ENCODE data around the gene IP6K1. TPM values are rescaled to one million over a fixed set of nuclear protein-coding genes. Genes with fewer than 3 reads are reported as not detected.

Gene IP6K1
- total RNA-seq, 1 experiment from 2014 or later, result 42.2 TPM

GRCh38 chr3:49722896-49723295, 63.4 kb downstream of the IP6K1 start:
- Histone ChIP-seq H2AFZ (ENCODE audit: low read length) (no peak overlapping the region), H2BK20ac (ENCODE audit: low read depth, low read length, poor library complexity, severe bottlenecking) (no peak overlapping the region)

More at GRCh38 chr3:49722896-49723295, 63.4 kb downstream of the IP6K1 start:
- Histone ChIP-seq H3K23me2 (ENCODE audit: insufficient read length, low read depth, low read length, poor library complexity, severe bottlenecking) (peaks cover 25% of the 10 kb centered on the region), H3K79me2 (ENCODE audit: insufficient read depth, low read length) (no peaks in the 10 kb centered on the region), H3K9ac (ENCODE audit: extremely low read depth, insufficient read length, low read length) (peak overlapping the region; percentile 83), H2BK15ac (ENCODE audit: low read depth, low read length) (no peak overlapping the region), H4K20me1 (ENCODE audit: control insufficient read depth, insufficient read depth, insufficient read length) (no peaks in the 10 kb centered on the region), H3K4ac (ENCODE audit: low read depth, low read length) (no peak overlapping the region), H3K14ac (ENCODE audit: insufficient read depth, low read length) (no peak overlapping the region), H3K56ac (ENCODE audit: insufficient read length, low read depth, low read length) (no peak overlapping the region), H4K5ac (ENCODE audit: insufficient read length, low read depth, low read length) (no peak overlapping the region), H3K79me1 (ENCODE audit: insufficient read depth, low read depth, low read length, poor library complexity, severe bottlenecking) (peaks cover 2% of the 10 kb centered on the region), H3K27ac (ENCODE audit: insufficient read length, low read depth, low read length) (no peak overlapping the region), H3K23ac (ENCODE audit: insufficient read length, low read depth, low read length) (no peak overlapping the region), H3K4me1 (ENCODE audit: insufficient read depth, low read length) (no peaks in the 10 kb centered on the region), H3K4me2 (ENCODE audit: insufficient read depth, insufficient read length, low read length) (peak overlapping the region; percentile 60), H2BK120ac (ENCODE audit: low read depth, low read length, poor library complexity, severe bottlenecking) (no peak overlapping the region), H2BK5ac (ENCODE audit: insufficient read length, low read length) (no peak overlapping the region), H2BK12ac (ENCODE audit: insufficient read length, low read depth, low read length) (no peak overlapping the region), H4K91ac (ENCODE audit: insufficient read length, low read depth, low read length) (no peak overlapping the region), H3K9me3 (ENCODE audit: control insufficient read depth, low read depth, low read length) (no peaks in the 10 kb centered on the region), H2AK5ac (ENCODE audit: insufficient read length, low read length) (no peak overlapping the region), H4K8ac (replicated peaks; ENCODE audit: insufficient read length, low read depth, low read length) (no peak overlapping the region), H3K18ac (ENCODE audit: insufficient read length, low read depth, low read length) (no peak overlapping the region), H3T11ph (ENCODE audit: low read length) (no peak overlapping the region), H3K27me3 (ENCODE audit: insufficient read depth, low read length) (no peaks in the 10 kb centered on the region)
- DNase-seq, result no peak
- no peak for TF ChIP-seq CTCF (conservative IDR thresholded peaks at IDR 0.05)
- peak overlapping the region; percentile 87 to 96 for H3K4me3 Mint-ChIP-seq
- peaks cover 5 to 46% (median 37%) of the 10 kb centered on the region in 3 experiments; a peak in 6 of 7 replicates for H3K36me3 Mint-ChIP-seq (ENCODE audit: insufficient read depth in 1 of 3, low read depth in 3 of 3)
- no CpG with 5 or more reads among the region's 8 CpGs for WGBS (ENCODE audit: extremely low coverage, insufficient read length, low lambda C conversion rate)
- peaks cover 18 to 22% of the 10 kb centered on the region in 2 experiments for H3K4me1 Mint-ChIP-seq
- peak overlapping the region; percentile 80 to 95 (median 91); a peak in 6 of 7 replicates for H3K27ac Mint-ChIP-seq
- H3K9me3 Mint-ChIP-seq, result no peaks in the 10 kb centered on the region
- peaks cover 4% of the 10 kb centered on the region for H3K27me3 Mint-ChIP-seq (ENCODE audit: low read depth)
